HG03139 (cell line): Measurements from ENCODE around the gene OR52E8.

Experiments used
- ATAC-seq: cut with Tn5 transposase; IDR thresholded peaks from one replicate; pipeline ENCODE4 v1.9.1; 2021; ENCODE audit not compliant: unreplicated experiment

OR52E8 gene

DNA sequence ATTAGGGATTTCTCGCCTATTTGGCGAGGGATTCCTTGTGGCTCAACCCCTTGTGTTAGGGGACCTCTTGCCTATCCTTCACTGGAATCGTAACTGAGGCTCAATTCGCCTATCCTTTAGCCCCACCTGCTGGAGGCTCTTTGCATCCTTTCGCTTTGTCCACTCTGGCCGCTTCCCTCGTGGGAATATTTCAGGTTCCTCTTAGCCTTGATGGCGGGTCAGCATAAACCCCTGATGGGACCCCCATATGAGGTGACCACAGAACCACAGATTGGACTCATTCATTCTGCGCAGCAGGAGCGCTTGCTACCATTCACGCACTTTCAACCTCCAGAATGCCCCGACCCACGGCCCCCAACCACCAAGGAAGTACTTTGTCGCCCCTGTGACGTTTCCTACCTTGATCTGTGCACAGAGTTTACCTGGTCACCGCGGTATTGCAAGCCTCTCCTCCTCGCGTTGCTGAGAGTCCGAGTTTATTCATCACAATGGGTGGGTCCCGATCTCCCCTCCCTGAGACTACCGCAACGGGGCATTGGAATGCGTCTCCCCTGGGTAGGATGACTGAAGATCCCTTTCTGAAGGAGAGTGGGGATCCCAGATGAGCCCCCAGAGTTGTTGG, 48.9 kb downstream of the OR52E8 start, which contains the start of gene OR52N2:
OR52N2 (plus strand) TSS at position 425 of the 622 bp plus-strand sequence. CDS start 11,412 bp downstream, outside the sequence.
- ATAC-seq = peak; percentile 84

DNA sequence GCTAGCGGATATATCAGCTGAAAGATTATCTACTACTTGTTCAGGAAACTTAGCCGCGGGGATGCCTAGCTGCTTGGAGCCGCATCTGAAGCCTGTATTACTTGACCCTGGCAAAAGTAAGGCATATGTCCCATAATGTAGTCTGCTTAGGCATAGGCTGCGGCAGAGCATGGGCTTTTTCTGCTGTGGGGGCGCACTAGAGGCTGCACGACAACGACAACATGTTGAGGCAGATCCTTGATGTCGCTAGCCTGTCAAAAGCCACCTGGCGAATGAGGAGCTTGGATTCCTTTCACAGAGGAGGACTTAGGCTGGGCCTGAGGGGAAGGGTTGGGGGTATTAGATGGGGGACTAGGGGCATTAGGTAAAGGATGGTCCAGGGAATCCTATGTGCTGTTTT, 49.9 kb downstream of the OR52E8 start:
- no peak for ATAC-seq
